ENCODE data around the gene EGFLAM. TPM values are rescaled to one million over a fixed set of nuclear protein-coding genes. Genes with fewer than 3 reads are reported as not detected.

Gene EGFLAM
- total and polyA plus RNA-seq, 8 donors: 0.82 to 15.7 (median 9.8) TPM

- Histone ChIP-seq H3K4me1 (no peaks in the 10 kb centered on the region), H3K4me3 (no peak overlapping the region), H3K36me3 (no peaks in the 10 kb centered on the region), H3K27ac (no peak overlapping the region), H3K9me3 (no peaks in the 10 kb centered on the region), H3K27me3 (peaks cover 0 to 94% of the 10 kb centered on the region in 2 donors)
- DNase-seq: no peak
- no peak for ATAC-seq
- no peak for TF ChIP-seq CTCF (IDR thresholded peaks at IDR 0.05)
- intact Hi-C loops (cut with DNase I): no loop called here
Measured at GRCh38 chr5:38451074-38451725, 192.8 kb downstream of the EGFLAM start.

GRCh38 chr5:38452201-38452600 lies 193.8 kb downstream of the EGFLAM start:
- peaks cover 0 to 94% of the 10 kb centered on the region in 2 donors for H3K27me3 ChIP-seq
- no peak for TF ChIP-seq CTCF (IDR thresholded peaks at IDR 0.05)
- H3K36me3 ChIP-seq: no peaks in the 10 kb centered on the region
- no peaks in the 10 kb centered on the region for H3K4me1 ChIP-seq
- H3K4me3 ChIP-seq: no peak overlapping the region
- ATAC-seq (no peak), DNase-seq (no peak)
- no peaks in the 10 kb centered on the region for H3K9me3 ChIP-seq
- intact Hi-C loops (cut with DNase I): no loop called here
- no peak overlapping the region for H3K27ac ChIP-seq

- TF ChIP-seq CTCF (IDR thresholded peaks at IDR 0.05): no peak
- H3K27ac ChIP-seq: no peak overlapping the region
- peaks cover 0 to 94% of the 10 kb centered on the region in 2 donors for H3K27me3 ChIP-seq
- ATAC-seq (peak; percentile 37), DNase-seq (no peak)
- H3K4me3 ChIP-seq: no peak overlapping the region
- intact Hi-C loops (cut with DNase I): no loop called here
- H3K4me1 ChIP-seq: no peaks in the 10 kb centered on the region
- no peaks in the 10 kb centered on the region for H3K9me3 ChIP-seq
- H3K36me3 ChIP-seq: no peaks in the 10 kb centered on the region
Measured at GRCh38 chr5:38453506-38453905, 195.1 kb downstream of the EGFLAM start.

- no peaks in the 10 kb centered on the region for H3K4me1 ChIP-seq
- H3K27ac ChIP-seq: no peak overlapping the region
- ATAC-seq (no peak), DNase-seq (no peak)
- no peak overlapping the region for H3K4me3 ChIP-seq
- intact Hi-C loops (cut with DNase I): no loop called here
- no peak for TF ChIP-seq CTCF (IDR thresholded peaks at IDR 0.05)
- H3K36me3 ChIP-seq: no peaks in the 10 kb centered on the region
- H3K9me3 ChIP-seq: no peaks in the 10 kb centered on the region
- peaks cover 0 to 94% of the 10 kb centered on the region in 2 donors for H3K27me3 ChIP-seq
Measured at GRCh38 chr5:38453921-38454320, 195.6 kb downstream of the EGFLAM start.

- no peak overlapping the region for H3K4me3 ChIP-seq
- H3K9me3 ChIP-seq: no peaks in the 10 kb centered on the region
- no peaks in the 10 kb centered on the region for H3K36me3 ChIP-seq
- H3K4me1 ChIP-seq: no peaks in the 10 kb centered on the region
- ATAC-seq (no peak), DNase-seq (no peak)
- H3K27me3 ChIP-seq: peaks cover 0 to 94% of the 10 kb centered on the region in 2 donors
- no peak overlapping the region for H3K27ac ChIP-seq
- intact Hi-C loops (cut with DNase I): no loop called here
- no peak for TF ChIP-seq CTCF (IDR thresholded peaks at IDR 0.05)
Measured at GRCh38 chr5:38455796-38456330, 197.5 kb downstream of the EGFLAM start.

Measured in left lung (tissue), 10 donors.